Adrenal gland (tissue), 5 donors: Measurements from ENCODE around the gene COL4A1.

Source experiments
- CTCF ChIP-seq, 6 experiments: fragments of 450-650 bp in 4 of 6; fragments of 200-600 bp in 2 of 6; sonication (generic) in 1 of 6; IDR thresholded peaks; 1 replicate in 5 of 6; 2 replicates in 1 of 6; pipeline versions ENCODE4 v1.5.1 to v1.8.0; 2016 to 2021; ENCODE audit warnings: antibody characterized with exemption in 6 of 6, mild to moderate bottlenecking in 2 of 6, moderate library complexity in 1 of 6
- POLR2A ChIP-seq, 2 donors: fragments of 450-650 bp; IDR thresholded peaks; one replicate each; pipeline ENCODE4 v1.6.1; 2017; ENCODE audit warnings: antibody characterized with exemption in 2 of 2, mild to moderate bottlenecking in 2 of 2, moderate library complexity in 1 of 2
- donor health status: DM: no; HTN: no; CAD: no.

GRCh38 chr13:110324026-110324749, 17.2 kb upstream of the COL4A1 start:
- TF ChIP-seq POLR2A (IDR thresholded peaks at IDR 0.05): no peak
- no peak for TF ChIP-seq CTCF (IDR thresholded peaks at IDR 0.05)
